ENCODE measurements around the gene IGFL1.
"Not testable (repeated sequence)": the region's sequence is repeated elsewhere in the genome, so short reads cannot be mapped to it uniquely, and the experiment has no call there.

IGFL1 gene

GRCh38 chr19:46202872-46203860, 26.4 kb upstream of the IGFL1 start:
- DNase-seq = no peak

- DNase-seq = no peak
Observed at GRCh38 chr19:46204008-46204407, 25.5 kb upstream of the IGFL1 start.

DNA sequence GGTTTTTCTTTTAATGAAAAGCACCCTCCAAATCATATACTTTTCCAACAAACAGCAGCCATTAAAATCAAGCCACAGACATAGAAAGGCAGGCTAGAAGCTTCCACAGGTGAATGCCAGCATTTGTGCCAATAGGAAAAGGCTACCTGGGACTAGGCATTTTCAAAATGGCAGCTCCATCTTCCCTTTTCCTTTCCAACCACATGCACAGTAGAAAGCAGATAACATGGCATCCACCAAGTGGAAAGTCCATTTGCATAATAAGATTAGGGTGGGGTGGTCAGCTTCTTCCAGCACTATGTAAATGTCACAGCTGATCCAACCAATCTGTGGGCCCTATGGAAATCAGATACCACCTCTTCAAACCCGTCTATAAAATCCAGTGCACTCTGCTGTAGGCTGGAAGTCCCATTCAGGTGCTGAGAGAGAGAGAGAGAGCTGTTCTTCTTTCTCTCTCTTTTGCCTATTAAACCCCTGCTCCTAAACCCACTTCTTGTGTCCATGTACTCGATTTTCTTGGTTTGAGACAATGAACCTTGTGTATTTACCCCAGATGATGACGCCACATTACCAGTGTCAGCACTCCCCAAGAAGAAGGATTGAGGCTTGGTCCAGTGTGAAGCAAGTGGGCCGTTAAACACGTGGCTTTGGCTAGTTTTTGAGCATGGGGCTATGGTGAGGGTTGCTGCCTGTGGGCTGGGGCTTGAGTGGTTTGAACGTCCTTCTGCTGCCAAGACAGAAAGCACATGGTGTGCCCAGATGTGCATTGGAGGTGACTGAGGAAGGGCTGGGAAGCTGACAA, 24.2 kb upstream of the IGFL1 start:
- no peak for DNase-seq

DNA sequence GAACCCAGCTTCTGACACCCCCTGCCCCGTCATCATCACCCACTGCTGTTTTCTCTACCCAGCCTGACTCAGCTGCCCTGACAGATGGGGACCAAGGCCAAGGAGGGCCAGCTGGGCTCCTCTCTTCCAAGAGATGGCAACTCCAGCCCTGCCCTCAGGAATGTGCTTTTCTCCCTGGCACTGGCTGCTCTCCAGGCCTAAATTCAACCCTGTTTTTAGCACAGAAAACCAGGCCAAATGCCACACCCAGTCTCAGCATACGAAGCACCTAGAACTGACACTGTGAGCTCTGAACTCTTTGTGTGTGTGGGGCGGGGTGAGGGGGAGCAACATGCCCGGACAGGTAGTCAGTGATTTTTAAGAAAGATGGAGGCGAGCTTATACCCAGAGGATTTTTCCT, 23.4 kb upstream of the IGFL1 start:
- no peak for DNase-seq

DNA sequence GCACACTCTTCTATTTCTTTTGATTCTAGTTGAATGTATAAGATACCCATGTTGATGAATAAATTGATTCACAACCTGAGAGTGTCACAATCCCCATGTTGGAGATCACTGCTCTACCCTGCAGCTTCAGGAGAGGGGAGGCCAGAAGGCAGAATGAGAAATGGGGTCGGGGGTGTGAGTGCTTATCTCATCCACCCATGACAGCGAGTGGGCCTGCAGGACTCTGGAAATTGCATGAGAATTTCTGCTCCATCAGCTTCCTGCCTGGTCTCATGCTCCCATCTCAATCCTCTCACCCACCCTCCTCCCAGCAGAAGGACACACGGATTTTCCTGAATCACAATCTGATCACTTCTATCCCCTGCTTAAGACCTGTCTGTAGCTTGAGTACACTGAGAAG, 22.9 kb upstream of the IGFL1 start:
- DNase-seq = no peak

DNA sequence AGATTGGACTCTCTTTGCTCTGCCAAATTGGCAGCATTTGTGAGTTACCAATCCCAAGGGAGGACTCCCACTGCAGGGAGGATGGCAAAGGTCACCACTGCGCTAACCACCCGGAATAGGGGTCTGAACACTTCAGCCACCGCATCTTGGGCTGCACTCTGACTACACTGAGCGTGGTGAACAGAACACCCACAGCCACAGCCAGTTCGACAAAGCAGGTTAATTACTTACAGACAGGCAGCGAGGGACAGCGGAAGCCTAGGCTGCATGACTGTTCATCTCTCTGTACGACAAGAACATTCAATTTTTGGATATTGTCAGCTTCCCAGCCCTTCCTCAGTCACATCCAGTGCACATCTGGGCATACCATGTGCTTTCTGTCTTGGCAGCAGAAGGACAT, 21.7 kb upstream of the IGFL1 start:
- DNase-seq = not testable (repeated sequence)

- no peak for DNase-seq
Observed at GRCh38 chr19:46209051-46209450, 20.5 kb upstream of the IGFL1 start.

DNA sequence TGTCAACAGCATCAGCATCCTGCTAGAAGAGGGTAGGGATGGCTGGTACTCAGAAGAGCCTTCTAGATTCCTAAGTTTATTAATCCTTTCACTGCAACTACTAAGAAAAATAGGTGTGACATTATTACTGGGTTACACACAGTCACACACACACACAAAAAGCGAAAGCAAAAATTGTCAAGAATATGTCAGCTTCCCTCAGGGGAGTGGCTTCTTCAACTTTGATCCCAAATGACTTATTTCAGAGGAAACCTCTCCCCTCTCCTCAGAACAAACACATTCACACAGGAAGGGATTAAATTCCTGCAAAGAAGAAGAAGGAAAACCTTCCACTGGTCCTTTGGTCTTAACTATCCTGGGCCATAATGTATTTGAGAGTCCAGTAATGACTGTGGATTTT, 20.1 kb upstream of the IGFL1 start:
- DNase-seq = no peak

- DNase-seq = no peak
Observed at GRCh38 chr19:46210669-46211068, 18.9 kb upstream of the IGFL1 start.

DNA sequence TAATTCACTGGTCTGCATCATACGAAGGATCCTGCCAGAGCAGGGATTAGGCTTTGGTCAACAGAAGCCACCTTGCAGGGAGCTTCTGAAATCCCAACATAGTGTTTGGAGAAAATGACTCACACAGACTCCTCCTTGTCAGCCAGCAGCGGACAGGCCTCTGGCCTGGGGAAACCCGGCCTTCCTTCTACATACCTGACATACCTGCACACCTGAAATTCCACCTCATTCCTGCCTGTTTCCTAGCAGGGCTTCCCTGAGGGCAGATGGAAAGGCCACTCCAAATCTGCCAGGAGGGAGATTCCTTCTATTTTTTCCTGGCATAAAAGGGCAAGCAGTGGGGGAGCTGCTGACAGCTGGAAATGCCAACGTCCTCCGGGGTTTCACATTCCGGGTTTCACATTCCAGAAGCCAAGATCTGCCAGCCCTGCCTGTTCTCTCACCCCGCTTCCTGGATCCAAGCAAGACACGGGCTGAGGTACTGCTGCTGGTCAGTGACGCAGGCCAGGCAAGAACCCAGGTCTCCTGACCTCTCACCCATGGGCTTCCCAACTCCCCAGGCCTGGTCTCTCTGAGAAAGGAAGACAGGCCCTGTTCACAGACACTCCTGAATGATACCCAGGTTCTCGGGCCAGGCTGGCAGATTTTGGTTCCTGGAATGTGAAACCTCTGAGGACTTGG, 18.2 kb upstream of the IGFL1 start:
- DNase-seq = no peak

DNA sequence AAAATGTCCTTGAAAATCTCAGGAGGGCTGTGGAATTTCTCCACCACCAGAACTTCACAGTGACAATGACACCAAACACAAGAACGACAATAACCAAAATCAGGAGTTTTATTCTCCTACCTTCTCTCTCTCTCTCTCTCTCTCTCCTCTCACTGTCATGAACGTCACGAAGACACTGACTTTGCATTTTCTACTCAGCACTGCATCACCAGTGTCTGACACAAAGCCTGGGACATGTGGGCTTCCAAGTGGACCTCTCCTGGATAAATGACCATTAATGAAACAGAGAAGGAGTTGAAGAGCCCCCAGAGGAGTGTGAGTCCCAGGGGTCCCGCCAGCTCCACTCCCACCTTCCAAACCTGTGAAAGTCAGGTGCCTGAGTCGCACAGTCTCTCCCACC, 16.9 kb upstream of the IGFL1 start:
- not testable (repeated sequence) for DNase-seq

DNA sequence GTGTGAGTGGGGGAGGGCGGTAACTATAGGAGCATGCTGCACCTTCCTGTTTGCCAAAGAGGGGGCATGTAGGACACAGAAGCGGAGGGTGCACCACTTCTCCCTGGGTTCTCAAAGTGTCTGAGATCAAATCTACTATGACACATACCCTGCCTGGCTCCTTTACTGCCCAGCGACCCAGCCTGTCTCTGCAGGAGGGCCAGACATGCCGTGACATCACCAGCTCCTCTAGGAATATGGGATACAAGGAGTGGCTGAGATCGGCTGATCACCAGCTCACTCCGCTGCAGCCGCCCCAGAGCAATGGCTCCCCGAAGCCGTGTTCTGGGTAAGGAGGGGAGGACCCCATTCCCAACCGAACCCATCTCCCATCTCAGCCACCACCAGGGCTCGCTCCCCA, 16.4 kb upstream of the IGFL1 start:
- DNase-seq = no peak

DNA sequence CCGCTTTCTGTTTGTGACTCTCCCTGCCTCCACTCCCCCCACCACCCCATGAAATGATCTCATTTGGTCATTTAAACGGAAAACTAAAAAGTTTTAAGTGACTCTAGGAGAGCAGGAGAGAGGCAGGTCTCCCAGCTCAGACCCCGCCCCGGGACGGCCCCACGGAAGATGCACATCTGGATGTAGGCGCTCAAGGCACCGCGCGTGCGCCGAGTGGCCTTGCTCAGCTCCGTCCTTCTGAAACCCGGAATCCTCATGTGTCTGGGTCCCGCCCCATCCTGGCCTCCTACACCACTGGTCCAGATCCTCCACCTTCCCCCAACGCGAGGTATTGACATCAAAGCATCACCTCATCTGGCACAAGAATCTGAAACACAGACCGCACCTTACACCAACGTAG, 15.7 kb upstream of the IGFL1 start:
- no peak for DNase-seq

GRCh38 chr19:46216612-46217011, 12.9 kb upstream of the IGFL1 start:
- DNase-seq = no peak

DNA sequence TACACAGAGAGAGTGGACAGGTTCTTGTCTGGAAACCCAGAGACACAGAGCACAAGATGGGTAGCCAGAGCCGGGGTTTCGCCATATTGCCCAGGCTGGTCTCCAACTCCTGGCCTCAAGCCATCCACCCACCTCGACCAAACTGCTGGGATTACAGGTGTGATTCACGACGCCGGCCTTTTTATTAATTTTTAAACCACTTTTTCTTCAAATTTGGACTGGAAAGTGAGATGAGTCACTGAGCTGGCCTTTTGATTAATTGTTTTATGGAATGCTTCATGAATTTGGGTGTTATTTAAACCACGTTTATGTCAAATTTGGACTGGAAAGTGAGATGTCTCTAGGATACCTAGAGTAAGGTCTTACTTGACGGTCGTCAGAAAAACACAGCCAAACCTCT, 12.1 kb upstream of the IGFL1 start:
- no peak for DNase-seq

DNA sequence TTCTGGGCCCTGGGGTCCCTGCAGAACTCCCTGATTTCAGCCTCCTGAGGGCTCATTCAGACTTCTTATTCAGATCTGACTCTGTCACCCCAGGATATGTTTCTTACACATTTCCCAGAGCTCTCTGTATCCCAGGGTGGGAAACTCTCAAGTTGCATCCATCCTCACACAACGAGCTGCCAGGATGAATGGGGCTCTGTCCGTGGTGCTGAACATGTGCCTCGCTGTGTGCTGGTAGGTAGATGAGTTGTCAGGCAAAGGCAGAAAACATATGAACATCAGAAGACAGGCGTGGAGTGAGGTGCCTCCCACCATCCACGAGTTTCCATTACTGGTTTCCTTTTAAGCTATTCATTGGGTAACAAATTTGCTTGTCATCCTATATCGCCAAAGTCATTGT, 11.4 kb upstream of the IGFL1 start:
- no peak for DNase-seq

DNA sequence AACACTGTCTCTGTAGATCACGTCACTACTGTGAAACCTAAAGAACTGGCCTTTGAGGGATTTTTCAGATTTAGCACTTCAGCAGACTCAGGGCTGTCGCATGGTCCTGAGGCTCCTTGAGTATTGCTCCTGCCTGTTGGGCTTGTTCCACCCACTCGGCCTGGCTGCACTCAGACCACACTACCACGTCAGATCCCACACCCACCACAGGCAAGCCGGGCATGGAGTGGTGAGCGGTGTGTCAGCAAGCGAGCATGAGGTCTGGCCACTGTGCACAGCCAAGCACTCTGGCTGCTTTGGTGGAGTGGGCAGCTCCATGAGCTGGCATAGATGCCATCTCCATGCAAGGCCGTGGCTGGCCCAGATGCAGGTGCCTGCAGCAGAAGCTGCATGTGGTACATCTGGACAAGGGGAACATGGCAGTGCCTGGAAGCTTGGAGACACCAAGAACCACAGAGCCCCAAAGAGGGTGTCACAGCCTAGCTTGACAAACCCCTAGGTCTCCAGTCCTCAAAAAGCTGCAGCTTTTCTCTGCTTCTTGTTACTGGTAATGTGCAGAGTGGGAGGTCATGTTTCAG, 9.4 kb upstream of the IGFL1 start:
- no peak for DNase-seq

DNA sequence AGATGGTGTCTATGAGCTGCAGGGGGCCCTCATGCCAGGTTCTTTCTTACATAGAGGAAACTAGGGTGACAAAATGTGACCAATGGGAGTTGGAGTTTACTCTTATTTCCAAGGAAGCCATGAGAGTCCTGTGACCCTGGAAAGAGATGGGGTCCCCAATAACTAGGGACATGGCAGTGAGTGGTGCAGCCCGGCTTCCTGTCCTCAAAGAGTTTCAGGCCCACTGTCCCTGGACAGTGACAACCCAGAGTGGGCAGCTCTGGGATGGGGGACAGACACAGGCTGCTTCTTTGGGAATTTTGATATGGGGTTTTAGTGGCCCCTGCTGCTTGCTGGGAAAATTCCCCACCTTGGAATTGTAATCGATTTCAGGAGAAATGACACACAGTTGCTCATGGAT, 8.4 kb upstream of the IGFL1 start:
- DNase-seq = no peak

DNA sequence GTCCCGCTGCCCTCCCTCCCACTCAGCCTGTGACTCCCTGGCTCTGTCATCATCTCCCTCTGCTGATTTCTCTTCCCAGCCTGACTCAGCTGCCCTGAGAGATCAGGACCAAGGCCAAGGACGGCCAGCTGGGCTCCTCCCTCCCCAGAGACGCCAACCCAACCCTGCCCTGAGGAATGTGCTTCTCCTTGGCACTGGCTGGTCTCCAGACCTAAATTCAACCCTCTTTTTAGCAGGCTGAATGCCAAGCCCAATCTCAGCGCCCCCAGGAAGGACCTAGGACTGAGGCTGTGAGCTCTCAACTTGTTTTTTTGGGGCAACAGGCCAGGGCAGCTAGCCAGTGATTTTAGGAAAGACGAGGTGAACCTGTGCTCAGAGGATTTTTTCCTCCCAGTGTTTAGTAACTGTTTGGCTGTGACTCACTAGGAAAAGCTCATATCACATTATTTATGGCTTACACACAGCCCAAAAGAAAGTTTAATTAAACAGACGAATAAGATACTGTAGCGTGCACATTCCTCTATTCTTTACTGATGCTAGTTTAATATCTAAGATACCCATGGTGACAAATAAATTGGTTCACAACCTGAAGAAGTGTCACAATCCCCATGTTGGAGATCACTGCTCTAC, 7.4 kb upstream of the IGFL1 start:
- no peak for DNase-seq

- not testable (repeated sequence) for DNase-seq
Observed at GRCh38 chr19:46223787-46224186, 5.8 kb upstream of the IGFL1 start.

- DNase-seq = no peak
Observed at GRCh38 chr19:46224773-46225172, 4.8 kb upstream of the IGFL1 start.

DNA sequence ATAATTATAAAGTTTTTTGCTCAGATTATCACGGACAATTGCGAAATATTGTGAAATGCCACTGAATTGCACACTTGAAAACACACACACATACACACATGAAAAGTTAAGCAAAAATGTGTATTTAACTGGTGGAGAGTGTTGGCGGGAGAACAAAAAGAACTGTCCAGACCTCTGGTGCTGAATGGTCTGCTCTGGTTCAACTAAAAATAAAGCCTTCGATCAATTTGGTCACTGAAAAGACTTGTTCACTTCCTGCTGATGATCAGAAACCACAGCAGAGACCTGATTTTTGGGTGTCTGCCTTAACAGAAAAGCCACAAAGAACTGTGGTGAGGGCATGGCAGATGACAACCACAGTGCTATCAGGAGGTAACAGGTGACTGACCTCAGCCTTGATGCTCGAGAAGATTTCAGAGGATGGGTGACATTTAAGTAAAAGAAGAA, 4.0 kb upstream of the IGFL1 start:
- no peak for DNase-seq
